Measurements from ENCODE around the gene MDC1.

The MDC1 gene

DNA sequence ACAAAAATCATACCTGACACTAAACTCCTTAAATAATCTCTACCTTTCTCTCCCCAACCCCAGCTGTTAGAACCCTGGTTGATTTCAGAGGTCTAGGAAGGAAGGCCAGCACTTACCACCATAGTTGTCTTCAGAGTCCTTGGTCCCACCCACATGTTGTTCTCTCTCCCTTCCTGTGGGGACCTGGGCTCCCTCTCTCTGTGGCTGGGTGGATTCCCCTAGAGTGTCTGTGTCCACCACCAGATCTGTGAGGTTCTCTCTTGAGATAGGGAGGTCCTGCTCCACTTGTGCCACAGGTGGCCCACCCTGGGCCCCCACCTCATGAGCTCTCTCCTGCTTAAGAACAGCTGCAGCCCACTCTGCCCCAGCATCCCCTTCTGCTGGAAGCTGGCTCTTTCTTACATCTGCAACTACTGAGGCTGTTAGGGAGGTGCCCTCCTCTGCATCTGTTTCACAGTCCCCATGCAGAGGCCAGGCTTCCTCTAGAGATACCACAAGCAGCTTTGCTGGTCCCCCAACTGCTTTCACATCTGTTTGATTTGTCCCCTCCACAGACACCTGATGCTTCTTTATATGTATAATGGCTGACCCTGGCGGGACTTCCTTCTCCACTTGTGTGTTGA is 5.2 kb downstream of the MDC1 start:
- H3K4me3 ChIP-seq (ENCODE audit: low read depth, low read length) = no peak overlapping the region
- no peak for DNase-seq (ENCODE audit: low read depth)
- TF ChIP-seq, protein P1, sequence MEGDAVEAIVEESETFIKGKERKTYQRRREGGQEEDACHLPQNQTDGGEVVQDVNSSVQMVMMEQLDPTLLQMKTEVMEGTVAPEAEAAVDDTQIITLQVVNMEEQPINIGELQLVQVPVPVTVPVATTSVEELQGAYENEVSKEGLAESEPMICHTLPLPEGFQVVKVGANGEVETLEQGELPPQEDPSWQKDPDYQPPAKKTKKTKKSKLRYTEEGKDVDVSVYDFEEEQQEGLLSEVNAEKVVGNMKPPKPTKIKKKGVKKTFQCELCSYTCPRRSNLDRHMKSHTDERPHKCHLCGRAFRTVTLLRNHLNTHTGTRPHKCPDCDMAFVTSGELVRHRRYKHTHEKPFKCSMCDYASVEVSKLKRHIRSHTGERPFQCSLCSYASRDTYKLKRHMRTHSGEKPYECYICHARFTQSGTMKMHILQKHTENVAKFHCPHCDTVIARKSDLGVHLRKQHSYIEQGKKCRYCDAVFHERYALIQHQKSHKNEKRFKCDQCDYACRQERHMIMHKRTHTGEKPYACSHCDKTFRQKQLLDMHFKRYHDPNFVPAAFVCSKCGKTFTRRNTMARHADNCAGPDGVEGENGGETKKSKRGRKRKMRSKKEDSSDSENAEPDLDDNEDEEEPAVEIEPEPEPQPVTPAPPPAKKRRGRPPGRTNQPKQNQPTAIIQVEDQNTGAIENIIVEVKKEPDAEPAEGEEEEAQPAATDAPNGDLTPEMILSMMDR (IDR thresholded peaks at IDR 0.05; ENCODE audit: low read depth, low read length, missing control alignments) = no peak

DNA sequence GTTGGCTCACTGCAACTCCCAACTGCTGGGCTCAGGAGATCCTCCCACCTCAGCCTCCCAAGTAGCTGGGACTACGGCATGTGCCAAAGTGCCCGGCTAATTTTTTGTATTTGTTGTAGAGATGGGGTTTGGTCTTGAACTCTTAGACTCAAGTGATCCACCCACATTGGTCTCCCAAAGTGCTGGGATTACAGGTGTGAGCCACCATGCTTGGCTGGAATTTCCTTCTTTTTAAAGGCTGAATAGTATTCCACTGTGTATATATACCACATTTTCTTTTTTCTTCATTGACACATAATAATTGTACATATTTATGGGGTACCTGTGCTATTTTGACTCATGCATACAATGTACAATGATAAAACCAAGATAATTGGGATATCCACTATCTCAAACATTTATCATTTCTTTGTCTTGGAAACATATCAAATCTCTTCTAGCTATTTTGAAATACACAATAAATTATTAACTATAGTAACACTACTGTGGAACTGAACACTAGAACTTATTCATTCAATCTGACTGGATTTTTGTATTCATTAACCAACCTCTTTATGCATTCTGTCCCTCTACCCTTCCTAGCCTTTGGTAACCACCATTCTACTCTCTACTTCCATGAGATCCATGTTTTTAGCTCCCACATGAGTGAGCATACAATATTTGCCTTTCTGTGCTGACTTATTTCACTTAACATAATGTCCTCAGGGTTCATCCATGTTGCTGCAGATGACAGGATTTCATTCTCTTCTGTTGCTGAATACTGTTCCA is 7.8 kb downstream of the MDC1 start:
- no peak for DNase-seq (ENCODE audit: low read depth)
- TF ChIP-seq, protein P1 (IDR thresholded peaks at IDR 0.05; ENCODE audit: low read depth, low read length, missing control alignments) = no peak
- H3K4me3 ChIP-seq (ENCODE audit: low read depth, low read length) = no peak overlapping the region

DNA sequence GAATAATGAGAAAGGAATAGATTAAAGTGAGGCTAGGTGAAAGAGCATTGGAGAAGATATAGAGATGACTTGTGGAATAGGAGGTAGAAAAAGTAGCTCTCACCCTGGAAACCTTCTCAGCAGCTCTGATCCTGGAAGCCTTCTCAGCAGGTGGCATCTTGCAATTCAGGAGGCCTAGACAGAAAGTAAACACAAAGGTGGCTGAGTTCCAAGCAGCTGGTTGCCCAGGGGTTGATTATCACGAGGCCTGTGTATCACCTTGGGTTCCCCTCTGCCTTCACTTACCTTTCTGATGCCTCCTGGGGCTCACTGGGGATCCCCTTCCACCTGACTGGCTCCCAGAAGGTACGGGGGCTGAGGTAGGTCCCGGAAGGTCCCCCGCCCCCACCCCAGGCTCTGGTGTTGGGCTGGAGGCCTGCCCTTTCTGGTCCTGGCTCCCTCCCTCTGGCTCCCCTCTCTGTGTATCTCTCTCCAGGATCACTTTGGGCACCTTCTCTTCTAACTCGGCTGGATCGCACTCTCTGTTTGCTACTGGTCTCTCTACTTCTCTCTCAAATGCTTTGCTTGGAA is 9.7 kb downstream of the MDC1 start:
- DNase-seq (ENCODE audit: low read depth) = no peak
- H3K4me3 ChIP-seq (ENCODE audit: low read depth, low read length) = no peak overlapping the region
- TF ChIP-seq, protein P1 (IDR thresholded peaks at IDR 0.05; ENCODE audit: low read depth, low read length, missing control alignments) = no peak

DNA sequence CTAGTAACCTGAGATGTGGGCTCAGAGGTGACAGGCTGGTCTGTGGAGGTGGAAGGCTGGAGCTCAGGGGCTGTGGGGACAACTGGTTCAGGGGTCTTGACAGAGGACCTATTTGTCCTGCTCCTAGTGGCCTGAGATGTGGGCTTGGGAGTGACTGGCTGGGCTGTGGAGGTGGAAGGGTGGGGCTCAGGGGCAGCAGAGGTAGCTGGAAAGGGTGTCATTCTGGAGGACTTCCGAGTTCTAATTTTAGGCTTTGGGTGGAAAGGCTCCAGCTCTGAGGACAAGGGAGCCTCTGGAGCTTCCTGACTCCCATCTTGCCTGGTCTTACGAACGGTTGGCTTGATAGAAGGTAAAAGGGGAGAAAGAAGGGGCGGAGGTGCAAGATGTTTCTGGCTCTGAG is 11.5 kb downstream of the MDC1 start:
- DNase-seq (ENCODE audit: low read depth) = no peak
- TF ChIP-seq, protein P1 (IDR thresholded peaks at IDR 0.05; ENCODE audit: low read depth, low read length, missing control alignments) = no peak
- H3K4me3 ChIP-seq (ENCODE audit: low read depth, low read length) = no peak overlapping the region

DNA sequence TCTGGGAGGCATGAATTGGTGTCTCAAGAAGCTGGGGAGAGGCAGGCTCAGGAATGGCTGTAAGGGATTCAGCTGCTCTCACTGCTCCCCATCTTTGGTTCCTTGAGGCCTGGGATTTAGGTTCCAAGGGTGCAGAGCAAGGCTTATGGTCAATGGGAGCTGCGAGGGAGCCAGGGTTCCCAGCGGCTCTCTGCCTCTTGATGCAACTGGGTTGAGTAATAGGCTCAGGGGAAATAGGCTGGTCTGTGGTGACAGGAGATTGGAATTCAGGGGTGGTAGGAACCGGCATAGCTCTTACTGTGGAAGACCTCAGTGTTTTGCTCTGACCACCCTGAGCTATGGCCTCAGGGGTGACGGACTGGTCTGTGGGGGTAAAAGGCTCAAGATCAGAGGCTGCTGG is 13.3 kb downstream of the MDC1 start:
- no peak overlapping the region for H3K4me3 ChIP-seq (ENCODE audit: low read depth, low read length)
- TF ChIP-seq, protein P1 (IDR thresholded peaks at IDR 0.05; ENCODE audit: low read depth, low read length, missing control alignments) = no peak
- DNase-seq (ENCODE audit: low read depth) = no peak

DNA sequence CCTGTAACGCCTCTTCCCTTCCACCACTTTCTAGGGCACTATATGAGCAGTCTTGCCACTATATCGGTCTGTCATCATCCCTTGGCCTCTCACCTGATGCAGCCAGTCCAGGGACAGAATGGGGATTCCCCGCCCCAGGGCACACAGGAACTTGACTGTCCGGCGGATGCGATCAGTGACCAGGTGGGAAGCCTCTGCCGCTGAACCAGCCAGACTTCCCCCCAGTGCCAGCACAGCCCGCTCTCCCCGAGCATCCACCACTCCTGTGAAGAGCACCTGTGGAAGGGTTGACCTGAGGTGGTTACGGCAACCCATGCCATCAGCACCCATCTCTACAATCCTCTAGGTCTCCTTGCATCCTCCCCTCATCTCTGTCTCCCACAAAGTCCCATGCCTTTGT is 14.1 kb downstream of the MDC1 start:
- H3K4me3 ChIP-seq (ENCODE audit: low read depth, low read length) = no peak overlapping the region
- TF ChIP-seq, protein P1 (IDR thresholded peaks at IDR 0.05; ENCODE audit: low read depth, low read length, missing control alignments) = no peak

More for the DNA sequence above, 14.1 kb downstream of the MDC1 start:
- DNase-seq (ENCODE audit: low read depth) = no peak
